Nephron (organoid): Measurements from ENCODE around the gene GPN1.

Source experiments
- H3K27ac Mint-ChIP-seq, 3 experiments: 2 replicates each; pipeline ENCODE4 v1.8.0; 2020; ENCODE audit warnings: mixed read lengths in 3 of 3, mild to moderate bottlenecking in 2 of 3, moderate library complexity in 1 of 3
- H3K27me3 Mint-ChIP-seq: 2 replicates; pipeline ENCODE4 v1.8.0; 2021; ENCODE audit warnings: low read depth, mild to moderate bottlenecking, moderate library complexity, mixed read lengths
- H3K36me3 Mint-ChIP-seq: 2 replicates; pipeline ENCODE4 v1.8.0; 2020; ENCODE audit warnings: low read depth, mixed read lengths
- H3K4me1 Mint-ChIP-seq: 2 replicates; pipeline ENCODE4 v1.8.0; 2020; ENCODE audit warnings: mixed read lengths
- H3K4me3 Mint-ChIP-seq, 3 experiments: 2 replicates each; pipeline ENCODE4 v1.8.0; 2020; ENCODE audit warnings: mild to moderate bottlenecking in 3 of 3, mixed read lengths in 3 of 3, moderate library complexity in 2 of 3
- H3K9me3 Mint-ChIP-seq: 2 replicates; pipeline ENCODE4 v1.8.0; 2020; ENCODE audit warnings: mixed read lengths
- CTCF ChIP-seq, 3 experiments: fragments of 200-600 bp; sonication (generic); IDR thresholded peaks; one replicate each; pipeline ENCODE4 v1.5.0; 2021; ENCODE audit warnings: antibody characterized with exemption in 3 of 3; ENCODE audit not compliant: unreplicated experiment in 3 of 3

The GPN1 gene

GRCh38 chr2:27687232-27687631 lies 58.4 kb downstream of the GPN1 start:
- no peak overlapping the region for H3K4me3 Mint-ChIP-seq
- no peaks in the 10 kb centered on the region for H3K27me3 Mint-ChIP-seq
- H3K27ac Mint-ChIP-seq: no peak overlapping the region
- no peak for TF ChIP-seq CTCF (IDR thresholded peaks at IDR 0.05; ENCODE audit: unreplicated experiment in 3 of 3)
- no peaks in the 10 kb centered on the region for H3K9me3 Mint-ChIP-seq
- H3K4me1 Mint-ChIP-seq: no peaks in the 10 kb centered on the region
- H3K36me3 Mint-ChIP-seq: peaks cover 46% of the 10 kb centered on the region

DNA sequence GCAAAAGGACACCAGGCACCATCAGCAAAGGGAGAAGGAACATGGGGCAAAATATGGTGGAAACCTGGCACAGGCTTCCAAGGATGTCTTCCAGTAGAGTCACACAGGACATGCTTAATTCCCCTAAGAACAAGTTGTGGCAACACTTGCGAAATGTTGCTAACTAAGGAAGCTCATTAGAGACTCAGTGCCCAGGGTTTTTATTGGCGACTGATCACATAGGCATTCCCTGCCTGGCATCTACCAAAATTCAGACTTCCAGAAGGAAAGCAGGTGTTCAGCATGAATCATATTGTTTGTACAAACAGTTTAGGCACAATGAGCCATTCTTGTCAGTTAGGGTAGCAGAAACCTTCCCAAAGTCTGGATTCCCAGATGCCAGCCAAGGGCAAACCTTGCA lies 60.6 kb downstream of the GPN1 start:
- H3K27ac Mint-ChIP-seq: no peak overlapping the region
- no peaks in the 10 kb centered on the region for H3K9me3 Mint-ChIP-seq
- no peaks in the 10 kb centered on the region for H3K4me1 Mint-ChIP-seq
- no peaks in the 10 kb centered on the region for H3K27me3 Mint-ChIP-seq
- H3K4me3 Mint-ChIP-seq: no peak overlapping the region
- H3K36me3 Mint-ChIP-seq: peaks cover 48% of the 10 kb centered on the region
- TF ChIP-seq CTCF (IDR thresholded peaks at IDR 0.05; ENCODE audit: unreplicated experiment in 3 of 3): no peak

GRCh38 chr2:27690052-27690451 lies 61.2 kb downstream of the GPN1 start:
- H3K4me3 Mint-ChIP-seq: no peak overlapping the region
- H3K4me1 Mint-ChIP-seq: no peaks in the 10 kb centered on the region
- H3K27me3 Mint-ChIP-seq: no peaks in the 10 kb centered on the region
- peaks cover 42% of the 10 kb centered on the region for H3K36me3 Mint-ChIP-seq
- no peak overlapping the region for H3K27ac Mint-ChIP-seq
- no peak for TF ChIP-seq CTCF (IDR thresholded peaks at IDR 0.05; ENCODE audit: unreplicated experiment in 3 of 3)
- H3K9me3 Mint-ChIP-seq: no peaks in the 10 kb centered on the region

DNA sequence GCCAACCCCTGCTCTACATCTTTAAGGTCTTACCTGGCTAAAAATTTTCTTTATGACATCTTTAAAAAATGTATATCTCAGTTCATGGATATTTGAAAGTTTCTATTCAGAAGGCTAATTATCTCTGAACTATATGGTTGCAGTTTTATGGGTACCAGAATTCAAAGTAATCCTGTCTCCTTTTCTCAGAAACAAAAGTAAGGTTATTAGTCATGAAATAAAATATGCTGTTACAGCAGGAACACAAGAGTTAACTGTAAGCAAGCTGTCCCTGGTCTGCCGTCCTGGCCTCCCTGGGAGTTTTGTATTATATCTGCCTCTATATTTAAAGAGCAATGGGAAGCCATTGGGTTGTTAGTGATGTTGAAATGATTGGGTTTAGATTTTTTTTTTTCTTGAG lies 68.8 kb downstream of the GPN1 start:
- H3K36me3 Mint-ChIP-seq: peaks cover 26% of the 10 kb centered on the region
- H3K4me1 Mint-ChIP-seq: peaks cover 11% of the 10 kb centered on the region
- no peak overlapping the region for H3K4me3 Mint-ChIP-seq
- H3K27ac Mint-ChIP-seq: no peak overlapping the region
- H3K27me3 Mint-ChIP-seq: no peaks in the 10 kb centered on the region
- H3K9me3 Mint-ChIP-seq: no peaks in the 10 kb centered on the region
- no peak for TF ChIP-seq CTCF (IDR thresholded peaks at IDR 0.05; ENCODE audit: unreplicated experiment in 3 of 3)
